Measurements from ENCODE around the gene GOLGA6A.

GOLGA6A gene

GRCh38 chr15:74122403-74123130 lies 40.2 kb upstream of the GOLGA6A start:
- Histone ChIP-seq H2AFZ (ENCODE audit: low read depth, low read length, severe bottlenecking) (no peak overlapping the region), H3K9ac (ENCODE audit: low read length) (no peak overlapping the region), H3K36me3 (ENCODE audit: low read length) (no peaks in the 10 kb centered on the region), H3F3A (ENCODE audit: insufficient read depth) (no peaks in the 10 kb centered on the region), H3K4me2 (ENCODE audit: low read depth, low read length, poor library complexity, severe bottlenecking) (no peak overlapping the region), H3K27me3 (ENCODE audit: low read length) (no peaks in the 10 kb centered on the region), H3K9me3 (ENCODE audit: insufficient read depth, low read length) (no peaks in the 10 kb centered on the region), H3K4me3 (ENCODE audit: insufficient read depth, low read length, poor library complexity, severe bottlenecking) (no peak overlapping the region), H3K27ac (ENCODE audit: low read depth, low read length) (peak overlapping the region; percentile 16; the same call in 1 of the 2 replicates), H3K9me2 (replicated peaks; ENCODE audit: insufficient read depth, low read length) (no peaks in the 10 kb centered on the region), H3K79me2 (ENCODE audit: insufficient read depth, low read length) (no peaks in the 10 kb centered on the region), H4K20me1 (ENCODE audit: low read depth, low read length) (no peaks in the 10 kb centered on the region)
- TF ChIP-seq CTCF (IDR thresholded peaks at IDR 0.05; ENCODE audit: insufficient read depth, low read length, poor library complexity, severe bottlenecking) (no peak), EZH2phosphoT487 (conservative IDR thresholded peaks at IDR 0.05; ENCODE audit: low read length) (no peak)

GRCh38 chr15:74121858-74122257 lies 39.5 kb upstream of the GOLGA6A start:
- no peaks in the 10 kb centered on the region for H3K27me3 ChIP-seq (ENCODE audit: low read length)
- H3K36me3 ChIP-seq (ENCODE audit: low read length), result no peaks in the 10 kb centered on the region
- H3K79me2 ChIP-seq (ENCODE audit: insufficient read depth, low read length), result no peaks in the 10 kb centered on the region
- H2AFZ ChIP-seq (ENCODE audit: low read depth, low read length, severe bottlenecking), result no peak overlapping the region
- H3K9me3 ChIP-seq (ENCODE audit: insufficient read depth, low read length), result no peaks in the 10 kb centered on the region
- no peak overlapping the region for H3K27ac ChIP-seq (ENCODE audit: low read depth, low read length)
- H3K4me2 ChIP-seq (ENCODE audit: low read depth, low read length, poor library complexity, severe bottlenecking), result no peak overlapping the region
- H4K20me1 ChIP-seq (ENCODE audit: low read depth, low read length), result no peaks in the 10 kb centered on the region
- H3F3A ChIP-seq (ENCODE audit: insufficient read depth), result no peaks in the 10 kb centered on the region
- no peak overlapping the region for H3K4me3 ChIP-seq (ENCODE audit: insufficient read depth, low read length, poor library complexity, severe bottlenecking)
- no peaks in the 10 kb centered on the region for H3K9me2 ChIP-seq (replicated peaks; ENCODE audit: insufficient read depth, low read length)
- H3K9ac ChIP-seq (ENCODE audit: low read length), result no peak overlapping the region
- TF ChIP-seq EZH2phosphoT487 (conservative IDR thresholded peaks at IDR 0.05; ENCODE audit: low read length) (no peak), CTCF (IDR thresholded peaks at IDR 0.05; ENCODE audit: insufficient read depth, low read length, poor library complexity, severe bottlenecking) (no peak)

- Histone ChIP-seq H2AFZ (ENCODE audit: low read depth, low read length, severe bottlenecking) (no peak overlapping the region), H3F3A (ENCODE audit: insufficient read depth) (no peaks in the 10 kb centered on the region)
- TF ChIP-seq EZH2phosphoT487 (conservative IDR thresholded peaks at IDR 0.05; ENCODE audit: low read length) (no peak), CTCF (IDR thresholded peaks at IDR 0.05; ENCODE audit: insufficient read depth, low read length, poor library complexity, severe bottlenecking) (no peak)
Measured at GRCh38 chr15:74121039-74121438, 38.7 kb upstream of the GOLGA6A start.

More at GRCh38 chr15:74121039-74121438, 38.7 kb upstream of the GOLGA6A start:
- H3K9ac ChIP-seq (ENCODE audit: low read length), result no peak overlapping the region
- H3K27ac ChIP-seq (ENCODE audit: low read depth, low read length), result no peak overlapping the region
- H4K20me1 ChIP-seq (ENCODE audit: low read depth, low read length), result no peaks in the 10 kb centered on the region
- no peak overlapping the region for H3K4me2 ChIP-seq (ENCODE audit: low read depth, low read length, poor library complexity, severe bottlenecking)
- H3K79me2 ChIP-seq (ENCODE audit: insufficient read depth, low read length), result no peaks in the 10 kb centered on the region
- no peak overlapping the region for H3K4me3 ChIP-seq (ENCODE audit: insufficient read depth, low read length, poor library complexity, severe bottlenecking)
- no peaks in the 10 kb centered on the region for H3K9me3 ChIP-seq (ENCODE audit: insufficient read depth, low read length)
- H3K36me3 ChIP-seq (ENCODE audit: low read length), result no peaks in the 10 kb centered on the region
- no peaks in the 10 kb centered on the region for H3K9me2 ChIP-seq (replicated peaks; ENCODE audit: insufficient read depth, low read length)
- H3K27me3 ChIP-seq (ENCODE audit: low read length), result no peaks in the 10 kb centered on the region

Measured in SU-DHL-6 (cell line).